LoVo (cell line): Measurements from ENCODE around the gene DPF3.
"Not testable (repeated sequence)": the region's sequence is repeated elsewhere in the genome, so short reads cannot be mapped to it uniquely, and the experiment has no call there.

ENCODE experiments used
- DNase-seq: peaks from one replicate; pipeline ENCODE4 v3.0.0-alpha.2; 2016; ENCODE audit warnings: low spot score

DPF3 gene

DNA sequence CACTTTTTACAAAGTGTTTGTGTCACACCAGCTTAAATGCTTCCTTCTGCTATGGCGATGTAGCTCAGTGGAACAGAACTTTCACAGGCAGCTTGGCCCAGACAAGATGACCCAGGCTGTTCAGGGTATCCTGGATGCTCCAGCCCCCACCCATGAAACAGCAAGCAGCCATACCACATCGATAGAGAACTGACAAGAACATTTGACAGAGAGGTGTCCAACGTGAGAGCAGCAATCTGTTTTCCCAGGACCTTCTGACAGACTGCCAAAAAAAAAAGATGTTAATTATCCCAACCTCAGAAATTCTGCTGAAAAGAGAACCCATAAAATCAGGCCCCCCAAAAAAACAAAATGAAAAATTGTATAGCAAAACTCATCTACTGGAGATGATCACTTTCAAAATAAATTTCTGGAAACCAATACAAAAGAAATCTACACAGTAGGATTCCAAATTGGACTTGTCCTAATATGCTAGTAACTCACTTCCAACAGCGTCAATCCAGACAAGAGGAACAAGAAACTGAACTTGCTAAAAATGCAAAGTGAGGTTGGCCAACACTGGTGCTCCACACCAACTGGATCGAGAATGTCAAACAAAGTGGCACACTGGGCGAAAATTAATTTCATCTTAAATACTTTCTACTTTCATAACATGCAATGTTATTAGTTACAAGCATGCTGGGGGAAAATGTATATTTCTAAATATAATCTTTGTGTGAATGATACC is 118.8 kb downstream of the DPF3 start:
- no peak for DNase-seq

DNA sequence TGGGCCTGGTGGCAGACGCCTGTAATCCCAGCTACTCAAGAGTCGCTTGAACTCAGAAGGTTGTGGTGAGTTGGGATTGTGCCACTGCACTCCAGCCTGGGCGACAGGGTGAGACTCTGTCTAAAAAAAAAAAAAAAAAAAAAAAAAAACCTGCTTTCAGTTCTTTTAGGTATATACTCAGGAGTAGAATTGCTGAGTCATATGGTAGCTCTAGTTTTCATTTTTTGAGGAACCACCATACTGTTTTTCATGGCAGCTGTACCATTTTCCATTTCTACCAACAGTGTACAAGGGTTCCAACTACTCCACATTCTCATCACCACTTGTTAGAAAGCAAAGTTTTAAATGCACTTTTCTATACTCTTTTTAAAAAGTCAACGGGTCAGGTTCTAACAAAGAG is 119.8 kb downstream of the DPF3 start:
- DNase-seq = no peak

DNA sequence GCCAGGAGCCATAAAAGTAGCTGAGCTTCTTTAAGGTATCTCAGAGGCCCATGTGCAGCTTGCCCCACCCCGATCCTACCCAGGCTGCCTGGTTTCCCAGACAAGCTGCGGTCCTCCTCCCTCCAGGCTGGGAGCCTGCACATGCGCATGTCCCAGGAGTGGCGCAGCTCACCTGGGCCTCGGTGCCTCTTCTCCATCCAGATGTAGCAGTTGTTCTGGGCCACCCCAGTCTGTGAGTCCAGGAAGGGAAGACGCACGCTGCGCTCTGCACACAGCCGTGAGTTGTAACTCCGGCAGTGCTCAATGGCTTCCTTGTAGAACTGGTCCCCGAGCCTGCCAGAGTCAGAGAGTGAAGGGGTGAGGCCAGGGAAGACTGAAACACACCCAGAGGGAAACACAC is 122.3 kb downstream of the DPF3 start:
- DNase-seq = no peak

DNA sequence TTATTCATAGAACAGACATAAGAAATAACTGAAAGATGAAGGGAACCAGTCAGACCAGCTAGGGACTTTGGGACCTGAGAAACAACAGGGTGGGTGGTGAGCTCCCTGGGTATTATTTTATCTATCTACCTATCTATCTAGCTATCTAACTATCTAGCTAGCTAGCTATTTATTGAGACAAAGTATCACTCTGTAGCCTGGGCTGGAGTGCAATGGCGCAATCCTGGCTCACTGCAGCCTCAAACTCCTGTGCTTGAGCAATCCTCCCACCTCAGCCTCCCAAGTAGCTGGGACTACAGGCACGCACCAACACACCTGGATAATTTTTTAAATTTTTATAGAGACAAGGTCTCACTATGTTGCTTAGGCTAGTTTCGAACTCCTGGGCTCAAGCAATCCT is 127.6 kb downstream of the DPF3 start:
- DNase-seq = no peak

DNA sequence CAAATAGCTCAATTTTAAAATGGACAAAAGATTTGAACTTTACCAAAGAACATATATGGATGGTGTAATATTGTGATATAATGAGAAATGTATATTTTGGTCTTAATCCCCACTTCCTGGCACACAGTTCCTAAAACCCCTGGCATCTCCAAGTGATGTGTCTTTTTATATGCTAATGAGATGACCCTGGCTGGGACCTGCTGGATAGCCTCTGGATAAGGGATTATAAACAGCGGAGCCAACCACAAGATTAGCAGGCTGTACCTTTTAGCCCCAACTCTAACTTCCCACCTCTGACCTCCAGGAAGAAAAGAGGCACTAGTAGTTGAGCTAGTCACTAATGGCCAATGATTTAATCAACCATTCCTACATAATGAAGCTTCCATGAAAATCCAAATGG is 130.0 kb downstream of the DPF3 start:
- no peak for DNase-seq

DNA sequence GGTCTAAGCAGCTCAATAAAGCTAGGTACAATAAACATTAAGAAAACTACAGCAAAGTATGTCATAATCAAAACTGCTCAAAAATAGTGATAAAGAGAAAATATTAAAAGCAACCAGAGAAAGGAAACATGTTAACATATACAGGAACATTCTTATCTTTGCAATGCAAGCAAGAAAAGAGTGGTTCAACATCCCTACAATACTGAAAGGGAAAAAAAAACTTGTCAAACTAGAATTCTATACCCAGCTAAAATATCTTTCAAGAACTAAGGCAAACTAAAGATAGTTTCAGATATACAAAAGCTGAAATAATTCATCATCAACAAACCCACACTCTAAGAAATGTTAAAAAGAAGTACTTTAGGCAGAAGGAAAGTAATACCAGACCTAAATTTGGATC is 134.2 kb downstream of the DPF3 start:
- DNase-seq = no peak

DNA sequence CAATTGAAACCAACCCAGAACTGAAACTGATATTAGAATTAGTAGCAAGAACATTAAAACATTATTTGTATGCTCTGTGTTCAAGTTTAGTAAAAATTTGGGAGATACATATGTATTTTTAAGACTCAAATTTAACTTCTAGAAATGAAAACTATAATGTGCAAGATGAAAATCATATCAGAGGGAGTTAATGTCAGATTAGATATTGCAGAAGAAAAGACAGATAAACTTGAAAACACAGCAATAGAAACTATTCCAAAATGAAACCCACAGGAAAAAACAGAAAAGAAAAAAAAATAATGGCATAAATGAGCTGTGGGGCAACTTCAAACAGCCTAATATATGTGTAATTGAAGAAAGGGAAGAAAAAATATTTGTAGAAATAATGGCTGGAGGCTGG is 134.9 kb downstream of the DPF3 start:
- DNase-seq = no peak

DNA sequence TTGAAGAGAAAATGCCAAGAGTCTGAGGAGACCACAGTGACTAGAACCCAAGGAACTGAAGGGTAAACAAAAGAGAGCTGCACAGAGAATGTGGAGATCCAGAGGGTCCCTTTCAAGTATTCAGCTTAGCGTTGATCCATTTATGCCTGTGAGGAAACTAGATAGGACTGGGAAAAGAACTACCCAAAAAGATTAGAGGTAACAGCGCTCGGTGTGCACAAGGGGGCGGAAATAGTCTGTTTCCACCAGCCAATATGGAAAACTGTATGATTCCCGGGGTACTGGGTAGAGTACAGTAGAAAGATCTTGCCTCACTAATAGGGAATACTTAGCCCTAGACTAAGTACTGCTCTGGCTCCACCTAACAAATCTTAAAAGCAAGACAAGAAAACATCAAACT is 135.5 kb downstream of the DPF3 start:
- no peak for DNase-seq

DNA sequence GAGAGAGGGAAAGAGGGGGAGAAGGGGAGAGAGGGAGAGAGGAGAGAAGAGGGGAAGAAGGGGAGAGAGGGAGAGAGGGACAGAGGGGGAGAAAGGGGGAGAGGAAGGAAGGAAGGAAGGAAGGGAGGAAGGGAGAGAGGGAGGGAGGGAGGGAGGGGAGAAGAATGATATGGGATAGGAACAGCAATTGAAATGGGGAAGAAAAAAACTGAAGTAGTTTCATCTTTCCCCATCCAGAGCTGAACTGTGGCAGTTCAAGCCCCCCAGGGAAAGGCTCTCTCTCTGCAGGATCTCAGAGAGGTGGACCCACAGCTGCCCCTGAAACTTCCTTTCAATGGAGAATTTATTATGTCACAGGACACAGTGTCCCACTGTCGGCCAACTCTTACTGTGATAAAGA is 136.9 kb downstream of the DPF3 start:
- no peak for DNase-seq

DNA sequence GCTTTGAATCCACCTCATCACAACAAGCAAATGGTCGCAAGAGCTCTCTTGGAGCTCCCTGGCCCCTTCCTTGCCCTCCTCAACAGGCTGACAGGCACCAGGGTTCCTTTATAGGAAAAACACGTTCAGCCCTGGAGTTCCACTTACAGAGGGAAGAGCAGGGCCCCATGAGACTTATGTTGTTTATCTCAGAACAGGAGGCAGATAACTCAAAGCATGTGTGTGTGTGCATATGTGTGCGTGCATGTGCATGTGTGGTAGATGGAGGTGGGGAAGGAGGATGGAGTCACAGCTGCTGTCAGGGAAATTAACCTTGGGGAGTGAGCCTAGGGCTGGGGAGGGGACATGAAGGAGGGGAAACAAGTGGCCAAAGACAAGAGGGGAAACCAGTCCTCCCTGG is 138.1 kb downstream of the DPF3 start:
- no peak for DNase-seq

DNA sequence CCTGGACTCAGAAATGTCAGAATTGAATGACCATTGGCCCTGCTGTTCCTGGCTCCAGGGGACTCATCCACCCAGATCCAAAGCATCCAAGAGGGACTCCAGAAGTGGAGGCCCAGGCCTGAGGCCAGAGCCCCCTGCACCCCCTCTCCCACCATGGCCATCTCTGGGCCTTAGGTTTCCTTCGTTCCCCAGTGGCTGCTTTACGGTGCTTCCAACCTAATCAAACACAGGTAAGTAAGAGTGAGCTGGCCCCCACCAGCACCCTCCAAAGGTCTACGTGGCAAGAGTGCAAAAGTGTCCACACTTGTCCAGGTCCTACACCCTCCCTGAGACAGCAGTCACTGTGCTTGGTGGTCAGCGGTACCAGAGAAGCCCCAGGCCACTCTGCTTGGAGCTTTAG is 139.0 kb downstream of the DPF3 start:
- no peak for DNase-seq

DNA sequence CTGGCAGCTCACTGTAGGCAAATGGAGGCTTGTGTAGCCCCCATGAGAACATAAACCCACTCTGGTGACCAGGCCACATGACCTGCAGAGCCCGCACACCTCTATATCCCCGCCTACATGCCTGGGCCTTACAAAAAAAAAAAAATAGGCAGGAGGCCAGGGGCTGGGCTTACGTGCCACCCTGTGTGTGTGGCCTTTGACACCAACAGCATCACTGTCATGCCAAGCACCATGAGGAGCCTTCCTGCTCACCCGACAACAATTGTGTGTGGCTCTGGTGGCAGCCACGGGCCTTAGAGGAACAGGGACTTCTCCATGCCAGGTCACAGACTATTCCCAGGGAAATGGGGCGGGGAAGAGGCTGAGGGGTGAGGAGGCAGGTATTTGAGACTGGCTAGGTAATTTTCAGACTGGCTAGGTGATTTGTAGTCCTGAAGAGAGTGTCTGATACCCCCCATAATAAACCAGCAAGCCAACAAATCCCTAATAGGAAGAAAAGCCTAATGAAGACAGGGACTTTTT is 140.0 kb downstream of the DPF3 start:
- DNase-seq = no peak

DNA sequence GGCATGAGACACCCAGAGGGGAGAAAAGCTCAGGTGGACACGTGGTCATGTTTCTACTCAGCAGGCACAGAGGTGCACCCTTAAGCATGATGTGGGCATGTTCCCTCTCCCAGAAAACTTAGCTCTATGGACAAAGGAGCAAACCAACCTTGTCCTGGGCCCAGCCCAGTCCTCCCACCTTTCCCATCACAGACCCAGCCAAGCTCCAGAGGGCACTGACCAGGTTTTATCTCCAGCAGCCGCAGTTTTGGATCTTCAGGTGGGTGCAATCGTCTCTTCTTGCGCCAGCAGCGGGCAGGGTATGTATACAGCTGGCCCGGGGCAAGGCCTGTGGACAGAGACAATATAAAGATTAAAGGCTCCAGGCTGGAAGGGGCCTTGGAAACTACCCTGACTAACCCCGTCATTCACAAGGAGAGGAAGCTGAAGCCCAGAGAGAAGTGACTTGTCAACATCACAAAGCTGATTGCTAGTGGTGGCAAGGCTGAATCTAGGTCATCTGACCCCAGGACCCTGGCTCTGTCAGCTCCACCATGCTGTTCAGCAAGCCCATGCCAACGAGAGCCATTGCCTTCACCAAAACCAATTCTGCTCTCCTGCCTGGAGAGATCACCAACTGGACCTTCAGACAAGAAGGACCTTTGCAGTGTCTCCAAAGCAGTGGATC is 140.7 kb downstream of the DPF3 start:
- DNase-seq = no peak

DNA sequence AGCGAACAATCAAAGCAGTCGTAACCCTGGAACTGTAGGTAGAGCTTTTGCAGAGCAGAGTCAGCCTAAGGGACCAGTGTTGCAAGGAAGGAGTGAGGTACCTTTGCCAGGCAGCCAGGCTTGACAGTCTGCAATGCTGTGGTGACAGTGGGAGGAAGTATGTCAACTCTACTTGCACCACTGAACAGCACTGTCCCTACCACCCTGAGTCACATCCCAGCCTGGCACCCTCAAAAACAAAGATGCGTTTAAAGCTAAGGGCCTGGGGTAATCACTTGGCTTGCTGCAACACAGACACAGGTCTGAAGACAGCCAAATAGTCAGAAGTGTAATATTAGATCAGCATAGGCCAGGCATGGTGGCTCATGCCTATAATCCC is 141.9 kb downstream of the DPF3 start:
- no peak for DNase-seq

DNA sequence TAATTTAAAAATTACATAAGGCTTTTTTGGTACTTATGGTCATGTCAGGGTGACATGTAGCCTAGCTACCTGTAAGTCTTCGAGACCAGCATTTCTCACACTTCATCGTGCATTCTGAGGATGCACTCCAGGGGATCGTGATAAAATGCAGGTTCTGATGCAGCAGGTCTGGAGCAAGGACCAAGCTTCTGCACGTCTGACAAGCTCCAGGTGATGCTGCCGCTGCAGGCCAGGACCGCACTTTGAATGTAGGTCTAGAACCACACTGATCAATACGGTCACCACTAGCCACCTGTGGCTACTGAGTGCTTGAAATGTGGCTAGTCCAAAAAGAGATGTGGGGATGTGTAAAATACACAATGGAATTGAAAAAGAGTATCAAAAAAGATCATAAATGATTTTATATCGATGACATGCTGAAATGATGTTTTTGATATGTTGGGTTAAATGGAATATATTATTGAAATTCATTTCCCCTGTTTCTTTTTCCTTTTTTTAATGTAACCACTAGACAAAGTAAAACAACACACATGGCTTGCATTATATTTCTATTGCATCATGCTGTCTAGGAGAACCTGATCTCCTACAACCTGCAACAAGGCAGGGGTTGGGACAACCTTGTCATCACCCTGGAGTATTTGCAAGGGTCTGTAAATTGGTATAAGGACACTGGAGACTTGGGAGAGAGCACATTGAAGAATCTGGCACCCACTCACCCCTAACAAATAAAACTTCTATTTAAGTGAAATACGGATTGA is 142.4 kb downstream of the DPF3 start:
- DNase-seq = no peak

DNA sequence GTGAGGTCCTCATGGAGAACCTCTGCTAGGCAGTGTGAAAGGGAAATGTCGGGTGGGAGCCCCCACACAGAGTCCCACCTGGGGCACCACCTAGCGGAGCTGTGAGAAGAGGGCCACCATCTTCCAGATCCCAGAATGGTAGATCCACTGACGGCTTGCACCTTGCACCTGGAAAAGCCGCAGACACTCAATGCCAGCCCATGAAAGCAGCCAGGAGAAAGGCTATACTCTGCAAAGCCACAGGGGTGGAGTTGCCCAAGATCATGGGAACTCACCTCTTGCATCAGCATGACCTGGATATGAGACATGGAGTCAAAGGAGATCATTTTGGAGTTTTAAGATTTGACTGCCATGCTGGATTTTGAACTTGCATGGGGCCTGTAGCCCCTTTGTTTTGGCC is 145.0 kb downstream of the DPF3 start:
- not testable (repeated sequence) for DNase-seq

DNA sequence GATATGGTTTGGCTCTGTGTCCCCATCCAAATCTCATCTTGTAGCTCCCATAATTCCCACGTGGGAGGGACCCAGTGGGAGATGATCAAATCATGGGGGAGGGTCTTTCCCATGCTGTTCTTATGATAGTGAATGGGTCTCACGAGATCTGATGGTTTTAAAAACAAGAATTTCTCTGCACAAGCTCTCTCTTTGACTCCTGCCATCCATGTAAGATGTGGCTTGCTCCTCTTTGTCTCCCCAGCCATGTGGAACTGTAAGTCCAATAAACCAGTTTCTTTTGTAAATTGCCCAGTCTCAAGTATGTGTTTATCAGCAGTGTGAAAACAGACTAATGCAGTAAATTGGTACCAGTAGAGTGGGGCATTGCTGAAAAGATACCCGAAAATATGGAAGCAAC is 146.2 kb downstream of the DPF3 start:
- no peak for DNase-seq

DNA sequence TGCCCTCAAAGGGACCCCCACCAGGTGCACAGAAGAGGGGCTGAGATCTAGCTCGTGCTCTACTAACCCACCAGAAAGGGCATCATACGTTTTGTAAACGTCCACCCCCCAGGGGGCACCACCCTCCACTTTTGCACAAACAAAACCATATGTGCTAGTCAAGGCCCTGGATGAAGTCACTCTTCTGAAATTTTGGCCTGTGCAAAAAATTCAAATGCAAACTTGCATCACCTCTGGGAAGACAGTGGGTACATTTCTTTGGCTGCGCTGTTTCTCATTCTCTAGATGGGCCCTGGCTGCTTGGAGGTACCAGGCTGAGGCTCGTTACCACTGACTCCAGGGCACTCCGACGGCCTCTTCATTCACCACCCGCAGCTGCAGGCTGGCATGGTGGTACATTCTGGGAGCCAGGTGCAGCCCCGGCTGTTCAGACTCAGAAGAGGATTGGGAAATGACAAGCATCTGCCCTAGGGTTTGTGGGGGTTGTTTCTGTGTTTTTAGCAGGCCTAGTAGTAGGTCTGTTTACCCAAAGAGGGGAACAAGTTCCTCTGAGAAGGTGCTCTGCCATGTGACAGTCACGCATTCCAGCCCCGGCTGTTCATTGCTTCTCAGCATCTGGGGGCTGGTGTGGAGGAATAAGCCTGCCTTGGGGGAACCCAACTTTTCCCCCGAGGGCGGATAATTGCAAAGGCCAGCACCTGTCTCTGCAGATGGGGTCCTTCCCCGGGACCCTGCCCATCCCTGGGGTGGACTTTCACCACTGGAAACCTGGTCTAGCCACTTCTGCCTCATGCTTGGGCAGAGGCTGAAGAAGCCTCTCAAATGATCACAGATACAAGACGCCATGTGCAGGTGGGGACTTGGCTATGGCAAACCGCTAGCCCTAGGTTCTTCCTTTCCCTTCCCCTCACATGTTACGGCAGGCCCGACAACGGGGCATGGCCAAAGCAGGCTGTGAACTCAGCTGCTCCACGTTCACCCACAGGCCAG is 147.6 kb downstream of the DPF3 start:
- DNase-seq = no peak

DNA sequence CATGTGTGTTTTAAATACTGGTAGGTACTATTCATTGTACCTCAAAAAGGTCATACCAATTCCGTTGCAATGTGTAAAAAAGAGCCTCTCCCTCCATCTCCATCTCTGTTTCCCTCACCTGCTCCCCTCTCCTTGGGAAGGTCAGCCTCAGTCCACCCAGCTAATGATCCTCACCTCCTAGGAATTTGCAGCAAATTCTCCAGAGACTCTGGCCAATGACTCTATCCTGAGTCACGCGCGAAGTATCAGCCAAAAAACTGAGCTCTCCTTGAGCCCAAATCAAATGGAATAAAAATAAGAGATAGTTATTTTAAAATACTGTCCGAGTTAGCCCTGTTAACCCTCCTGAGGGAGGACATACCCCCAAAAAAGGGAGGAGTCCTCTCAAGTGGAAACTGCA is 148.4 kb downstream of the DPF3 start:
- no peak for DNase-seq

DNA sequence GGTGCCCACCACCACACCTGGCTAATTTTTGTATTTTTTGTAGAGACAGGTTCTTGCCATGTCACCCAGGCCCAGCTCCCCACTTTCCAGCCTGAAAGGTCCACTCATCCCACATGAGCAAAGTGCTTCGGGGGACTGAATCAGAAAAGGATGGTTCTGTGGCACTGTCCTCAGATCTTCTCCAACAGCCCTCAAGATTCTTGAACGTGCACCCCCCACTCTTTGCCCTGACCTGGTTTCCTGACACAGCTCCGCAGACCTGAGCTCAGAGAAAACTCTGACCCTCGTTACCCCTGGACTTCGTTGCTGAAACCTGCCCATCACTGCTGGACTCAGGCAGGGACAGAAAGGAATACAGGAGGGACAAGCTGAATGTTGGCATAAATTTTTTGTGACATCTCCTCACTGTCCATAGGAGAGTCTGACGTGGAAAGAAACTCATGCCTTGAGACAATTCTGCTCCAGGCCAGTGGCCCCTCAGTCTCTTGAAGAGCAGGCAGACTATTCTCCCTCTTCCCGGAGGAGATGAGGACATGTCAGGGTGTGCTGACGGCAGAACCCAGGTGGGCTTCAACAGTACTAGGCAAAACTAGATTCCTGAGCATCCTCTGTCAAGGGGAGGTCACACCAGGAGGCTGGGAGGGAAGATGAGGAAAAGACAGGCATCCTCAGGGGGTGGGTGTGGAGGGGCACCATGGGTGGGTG is 149.3 kb downstream of the DPF3 start:
- no peak for DNase-seq

DNA sequence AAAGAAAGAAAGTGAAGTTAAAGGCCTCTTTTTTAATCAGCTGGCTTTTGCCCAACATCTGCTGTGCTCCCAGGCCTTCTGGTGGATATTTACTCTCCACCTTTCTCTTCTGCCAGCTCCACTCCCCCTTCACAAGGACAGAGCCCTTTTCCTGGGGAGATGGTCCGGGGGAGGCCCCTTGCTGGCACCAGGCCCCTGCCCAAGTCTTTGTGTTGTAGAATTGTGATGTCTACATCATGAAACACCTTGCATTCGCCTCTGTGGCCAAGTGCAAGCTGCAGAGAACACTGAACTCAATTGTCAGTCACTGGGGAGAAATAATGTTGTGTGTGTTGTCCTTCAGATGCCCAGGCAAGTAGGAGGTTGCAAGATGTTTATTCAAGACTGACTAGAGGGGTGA is 150.3 kb downstream of the DPF3 start:
- DNase-seq = no peak
